GM18867 (cell line): ENCODE data around the gene ANKRD63.

Source experiments
- ATAC-seq: cut with Tn5 transposase; IDR thresholded peaks from one replicate; pipeline ENCODE4 v1.9.1; 2021; ENCODE audit warnings: mild to moderate bottlenecking, moderate library complexity; ENCODE audit not compliant: unreplicated experiment

Gene ANKRD63

DNA sequence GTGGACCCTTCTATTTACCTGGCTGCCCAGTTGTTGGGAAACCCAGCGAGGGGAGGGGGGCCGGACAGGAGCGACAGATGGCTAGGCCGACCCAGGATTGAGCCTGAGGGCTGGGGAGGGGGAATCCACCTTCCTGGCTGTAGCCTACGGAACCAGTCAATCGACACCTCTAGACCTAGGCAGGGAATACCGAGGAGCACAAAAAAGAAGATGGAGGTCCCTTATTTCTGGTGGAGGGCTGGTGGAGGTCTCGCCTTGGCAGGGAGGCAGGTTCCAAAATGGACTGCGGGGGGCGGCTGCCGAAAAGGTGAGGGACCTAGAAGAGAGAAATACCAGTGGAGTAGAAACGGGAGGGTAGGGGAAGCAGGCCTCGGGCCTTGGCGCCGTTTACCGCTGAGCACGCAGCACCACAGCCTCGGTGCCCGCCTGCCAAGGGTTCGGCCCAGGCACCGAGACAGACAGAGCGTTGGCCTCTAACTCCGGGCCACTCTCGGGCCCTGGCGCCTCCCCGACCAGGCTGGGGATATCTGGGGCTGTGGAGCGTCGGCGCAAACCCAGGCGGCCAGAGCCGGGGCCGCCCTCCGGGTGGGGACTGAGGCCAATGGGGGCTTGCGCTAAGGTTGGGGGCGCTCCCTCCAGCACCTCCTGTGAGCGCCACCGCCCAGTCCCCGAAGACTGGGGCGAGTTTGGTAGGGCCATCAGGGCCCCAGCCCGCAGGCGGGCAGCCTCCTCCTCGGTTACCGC lies 1.6 kb downstream of the ANKRD63 start:
- no peak for ATAC-seq

DNA sequence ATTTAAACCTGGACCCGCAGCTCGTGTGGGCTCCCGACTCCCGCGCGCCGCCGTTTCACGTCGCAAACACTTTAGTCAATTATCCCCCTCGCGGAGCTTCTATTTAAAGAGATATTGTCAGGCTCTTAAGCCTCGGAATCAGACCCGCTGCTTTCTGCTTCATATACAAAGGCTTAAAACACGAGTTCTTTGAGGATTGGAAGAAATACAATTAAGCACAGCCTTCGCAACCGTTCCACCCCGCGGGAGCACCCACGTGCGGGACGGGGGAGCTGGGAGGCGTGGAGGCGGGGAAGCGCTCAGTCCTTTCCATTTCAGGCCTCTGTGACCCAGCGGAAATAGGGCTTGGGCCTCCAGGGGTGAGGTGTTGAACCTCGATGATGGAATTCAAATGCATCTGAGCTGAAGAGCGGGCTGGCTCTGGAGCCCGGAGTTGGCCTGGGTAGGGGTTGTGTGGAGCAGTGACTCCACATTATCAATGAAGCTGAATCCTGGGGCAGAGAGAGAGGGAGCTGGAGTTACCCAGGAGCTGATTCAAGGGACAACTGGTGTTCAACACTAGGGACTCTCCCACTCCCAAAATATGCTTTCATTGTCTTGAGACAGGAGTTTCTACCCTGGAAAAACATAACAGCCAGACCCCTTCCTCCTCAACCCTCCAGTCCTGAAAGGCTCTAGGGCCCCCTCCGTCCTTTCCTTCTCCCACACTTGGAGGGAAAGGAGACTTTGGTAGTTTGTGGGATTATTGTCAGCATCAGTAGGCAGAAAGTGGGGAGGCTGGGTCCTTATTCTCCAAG lies 2.4 kb downstream of the ANKRD63 start:
- no peak for ATAC-seq

DNA sequence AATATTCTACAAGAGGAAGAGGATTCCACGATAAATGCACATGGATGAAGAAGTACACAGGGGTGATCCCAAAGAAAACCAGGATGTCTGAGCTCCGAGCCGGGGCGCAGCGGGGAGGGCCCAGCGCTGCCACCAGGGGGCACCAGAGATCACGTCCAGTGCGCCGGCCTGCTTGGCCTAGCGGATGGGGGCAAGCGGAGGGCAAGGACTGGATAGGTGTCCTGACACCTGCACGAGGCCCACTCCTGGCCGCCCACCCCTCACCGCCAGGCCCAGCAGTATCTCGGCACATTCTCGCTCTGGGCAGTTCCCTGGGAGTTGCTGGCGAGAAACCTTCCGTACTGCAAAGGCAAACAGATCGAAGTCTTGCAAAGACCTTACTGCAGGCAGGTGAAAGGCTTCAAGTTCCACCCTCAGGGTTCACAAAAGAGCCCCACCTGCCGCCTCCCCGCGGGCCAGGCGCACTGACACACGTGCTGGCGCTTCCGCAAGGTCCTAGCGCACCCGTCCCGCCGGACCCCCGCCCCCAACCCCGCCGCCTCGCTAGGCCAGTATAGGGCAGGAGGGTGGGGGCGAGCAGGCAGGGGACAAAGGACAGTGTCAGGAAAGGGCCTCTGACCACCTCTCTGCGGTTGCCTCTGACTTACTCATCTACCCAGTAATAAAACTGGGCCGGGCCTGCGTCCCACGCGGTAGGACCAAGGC lies 3.3 kb downstream of the ANKRD63 start:
- no peak for ATAC-seq

GRCh38 chr15:40278026-40278425 lies 4.8 kb downstream of the ANKRD63 start:
- ATAC-seq: no peak

- no peak for ATAC-seq
Measured at GRCh38 chr15:40277471-40277870, 5.4 kb downstream of the ANKRD63 start.

GRCh38 chr15:40276927-40277326 lies 5.9 kb downstream of the ANKRD63 start:
- ATAC-seq: no peak

- no peak for ATAC-seq
Measured at GRCh38 chr15:40275954-40276353, 6.9 kb downstream of the ANKRD63 start.

DNA sequence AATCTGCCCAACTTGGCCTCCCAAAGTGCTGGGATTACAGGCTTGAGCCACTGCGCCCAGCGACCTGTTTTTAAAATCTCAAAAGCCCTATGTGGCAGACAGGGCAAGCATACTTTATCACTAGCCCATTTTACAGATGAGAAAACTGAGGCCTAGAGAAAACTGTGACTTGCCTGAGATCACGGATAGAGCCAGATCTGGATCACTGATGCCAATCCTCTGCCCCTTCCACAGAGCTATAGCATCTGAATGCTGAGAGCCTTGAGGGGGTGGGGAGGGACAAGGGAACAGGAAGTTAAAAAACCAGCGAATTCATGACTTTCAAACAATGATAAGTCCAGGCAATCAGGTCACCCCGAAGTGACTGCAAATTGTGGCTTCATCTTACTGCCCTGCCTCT lies 7.3 kb downstream of the ANKRD63 start:
- ATAC-seq: no peak

- no peak for ATAC-seq
Measured at GRCh38 chr15:40274350-40275274, 8.3 kb downstream of the ANKRD63 start.

- ATAC-seq: no peak
Measured at GRCh38 chr15:40273428-40273827, 9.4 kb downstream of the ANKRD63 start.

DNA sequence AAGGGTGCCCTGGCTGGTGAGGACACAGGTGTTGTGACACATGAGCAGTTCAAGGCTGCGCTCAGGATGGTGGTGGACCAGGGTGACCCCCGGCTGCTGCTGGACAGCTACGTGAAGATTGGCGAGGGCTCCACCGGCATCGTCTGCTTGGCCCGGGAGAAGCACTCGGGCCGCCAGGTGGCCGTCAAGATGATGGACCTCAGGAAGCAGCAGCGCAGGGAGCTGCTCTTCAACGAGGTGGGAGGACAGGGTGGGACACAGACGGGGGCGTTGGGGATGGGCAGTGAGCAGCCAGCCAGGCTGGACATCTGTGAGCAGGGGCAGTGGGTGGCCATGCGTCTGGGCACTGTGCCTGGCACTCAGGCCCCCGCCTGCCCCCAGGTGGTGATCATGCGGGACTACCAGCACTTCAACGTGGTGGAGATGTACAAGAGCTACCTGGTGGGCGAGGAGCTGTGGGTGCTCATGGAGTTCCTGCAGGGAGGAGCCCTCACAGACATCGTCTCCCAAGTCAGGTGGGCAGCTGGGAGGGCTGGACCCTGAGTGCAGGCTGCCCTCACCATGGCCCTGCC lies 10.3 kb downstream of the ANKRD63 start:
- no peak for ATAC-seq

GRCh38 chr15:40271685-40272484 lies 11.0 kb downstream of the ANKRD63 start:
- no peak for ATAC-seq

DNA sequence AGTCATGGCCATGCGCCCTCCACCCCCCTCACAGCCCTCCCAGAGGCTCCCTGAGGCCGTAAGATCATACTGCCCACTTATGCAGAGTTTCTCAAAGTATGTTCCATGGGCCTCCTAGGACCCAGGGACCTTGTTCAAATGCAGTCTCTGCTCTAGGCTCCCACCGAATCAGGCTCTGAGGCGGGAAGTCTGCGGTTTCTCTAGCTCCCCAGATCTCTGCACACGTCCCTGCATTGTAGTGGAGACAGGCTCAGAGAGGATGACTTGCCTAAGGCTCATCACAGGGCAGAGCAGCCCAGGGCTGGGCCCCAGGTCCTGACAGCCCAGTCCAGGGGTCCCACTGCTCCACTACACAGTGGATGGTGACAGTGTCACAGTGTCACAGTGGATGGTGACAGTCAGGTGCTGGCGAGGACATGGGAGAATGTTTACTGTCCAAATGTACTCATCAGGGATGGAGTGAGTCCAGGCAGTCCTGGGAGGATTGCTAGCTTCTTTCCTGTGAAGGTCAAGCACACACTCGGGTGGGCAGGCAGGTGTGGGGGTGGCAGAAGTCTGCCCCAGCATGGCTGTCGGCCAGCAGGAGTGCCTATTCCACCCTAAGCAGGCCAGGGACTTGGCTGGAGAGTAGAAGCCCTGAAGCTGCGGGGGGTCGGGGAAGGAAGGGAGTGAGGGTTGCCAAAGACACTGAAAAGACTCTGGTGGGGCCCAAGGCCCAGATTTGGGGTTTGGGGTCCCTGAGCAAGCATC lies 12.4 kb downstream of the ANKRD63 start:
- no peak for ATAC-seq

DNA sequence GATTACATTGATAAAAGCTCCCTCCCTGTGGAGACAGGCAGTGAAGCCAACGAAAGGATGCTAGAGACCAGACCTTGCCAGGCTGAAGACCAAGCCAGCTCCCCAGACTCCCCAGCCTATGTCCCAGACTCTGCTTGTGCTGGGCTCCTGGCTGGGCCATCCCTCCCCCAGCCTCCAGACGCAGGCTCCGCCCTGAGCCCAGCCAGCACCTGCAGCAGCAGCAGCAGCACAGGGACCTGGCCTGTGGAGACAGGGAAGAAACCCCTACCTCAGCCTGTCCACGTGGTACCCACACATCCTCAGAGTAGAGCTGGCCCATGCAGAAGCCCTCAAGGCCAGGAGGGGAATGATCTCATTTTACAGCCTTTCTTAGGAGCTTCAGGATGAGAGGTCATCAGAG lies 13.3 kb downstream of the ANKRD63 start:
- no peak for ATAC-seq

- ATAC-seq: no peak
Measured at GRCh38 chr15:40267670-40268069, 15.2 kb downstream of the ANKRD63 start.

DNA sequence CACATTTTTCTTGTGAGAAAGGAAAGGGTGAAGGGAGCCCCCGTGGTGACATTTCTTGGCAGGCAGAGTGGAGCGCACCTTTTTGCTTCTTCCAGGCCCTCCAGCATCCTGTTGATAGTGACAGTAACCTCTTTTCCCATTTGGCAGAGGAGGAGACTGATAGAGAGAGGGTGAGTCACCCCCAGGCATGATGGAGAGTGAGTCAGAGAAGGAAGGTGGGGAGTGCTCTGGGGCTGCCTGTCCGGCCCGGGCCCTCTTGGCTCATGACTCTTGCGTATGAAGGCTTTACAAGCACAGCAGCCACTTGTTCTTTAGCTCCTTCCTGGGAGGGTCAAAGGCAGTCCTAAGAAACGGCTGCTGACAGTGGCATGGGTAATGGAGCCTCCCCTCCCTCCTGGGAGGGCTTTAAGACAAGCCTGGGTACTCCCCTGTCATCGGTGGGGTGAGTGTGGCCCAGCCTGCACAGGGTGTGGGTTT lies 16.0 kb downstream of the ANKRD63 start:
- ATAC-seq: no peak

GRCh38 chr15:40265875-40266274 lies 17.0 kb downstream of the ANKRD63 start:
- no peak for ATAC-seq

DNA sequence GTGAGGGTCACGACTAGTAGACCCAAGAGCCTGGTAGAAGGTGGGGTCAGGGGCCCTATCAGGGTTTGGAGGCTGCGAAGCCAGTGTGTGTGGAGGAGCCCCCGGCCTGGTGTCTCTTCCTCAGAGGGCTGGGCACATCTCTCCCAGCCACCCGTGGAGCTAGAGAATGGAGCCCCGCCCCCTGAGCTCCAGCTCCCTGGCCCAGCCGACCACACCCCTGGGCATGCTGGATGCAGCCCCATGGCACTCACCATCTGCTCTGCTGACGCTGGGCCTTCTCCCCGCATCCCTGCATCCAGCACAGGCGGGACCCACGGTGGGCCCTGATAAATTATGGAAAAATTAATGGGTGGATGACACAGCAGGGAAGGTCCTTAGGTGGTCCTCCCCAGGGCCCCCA lies 17.5 kb downstream of the ANKRD63 start:
- ATAC-seq: no peak
